Measurements from ENCODE around the gene PDGFC.

DNA sequence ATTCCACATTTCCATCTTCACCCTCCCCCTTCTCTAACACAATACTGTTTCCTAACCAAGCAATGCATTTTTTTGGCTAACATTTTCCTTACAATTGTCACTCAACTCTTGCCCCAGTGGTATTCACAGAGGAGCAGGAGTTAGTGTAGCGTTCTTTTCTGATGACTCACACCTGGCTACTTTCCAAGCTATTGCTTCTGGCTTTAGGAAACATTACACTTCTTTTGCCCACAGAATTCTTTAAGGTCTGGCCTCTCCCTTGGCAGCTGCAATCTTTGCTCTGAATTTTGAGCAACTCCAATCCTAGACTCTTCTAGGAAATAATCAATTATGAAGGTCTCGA lies 27.5 kb upstream of the PDGFC start:
- TF ChIP-seq ZNF671 (CRISPR knock-in tag; IDR thresholded peaks at IDR 0.05) (no peak), GABPB1 (CRISPR knock-in tag; IDR thresholded peaks at IDR 0.05) (no peak), ESRRA (CRISPR knock-in tag; IDR thresholded peaks at IDR 0.05; ENCODE audit: borderline replicate concordance) (no peak), NR1H2 (CRISPR knock-in tag; IDR thresholded peaks at IDR 0.05) (no peak), ATF1 (CRISPR knock-in tag; IDR thresholded peaks at IDR 0.05) (no peak), HMGA2 (CRISPR knock-in tag; IDR thresholded peaks at IDR 0.05) (no peak)
- TF ChIP-seq, protein P1, sequence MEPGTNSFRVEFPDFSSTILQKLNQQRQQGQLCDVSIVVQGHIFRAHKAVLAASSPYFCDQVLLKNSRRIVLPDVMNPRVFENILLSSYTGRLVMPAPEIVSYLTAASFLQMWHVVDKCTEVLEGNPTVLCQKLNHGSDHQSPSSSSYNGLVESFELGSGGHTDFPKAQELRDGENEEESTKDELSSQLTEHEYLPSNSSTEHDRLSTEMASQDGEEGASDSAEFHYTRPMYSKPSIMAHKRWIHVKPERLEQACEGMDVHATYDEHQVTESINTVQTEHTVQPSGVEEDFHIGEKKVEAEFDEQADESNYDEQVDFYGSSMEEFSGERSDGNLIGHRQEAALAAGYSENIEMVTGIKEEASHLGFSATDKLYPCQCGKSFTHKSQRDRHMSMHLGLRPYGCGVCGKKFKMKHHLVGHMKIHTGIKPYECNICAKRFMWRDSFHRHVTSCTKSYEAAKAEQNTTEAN (CRISPR knock-in tag; IDR thresholded peaks at IDR 0.05) = no peak
- TF ChIP-seq, protein P2, sequence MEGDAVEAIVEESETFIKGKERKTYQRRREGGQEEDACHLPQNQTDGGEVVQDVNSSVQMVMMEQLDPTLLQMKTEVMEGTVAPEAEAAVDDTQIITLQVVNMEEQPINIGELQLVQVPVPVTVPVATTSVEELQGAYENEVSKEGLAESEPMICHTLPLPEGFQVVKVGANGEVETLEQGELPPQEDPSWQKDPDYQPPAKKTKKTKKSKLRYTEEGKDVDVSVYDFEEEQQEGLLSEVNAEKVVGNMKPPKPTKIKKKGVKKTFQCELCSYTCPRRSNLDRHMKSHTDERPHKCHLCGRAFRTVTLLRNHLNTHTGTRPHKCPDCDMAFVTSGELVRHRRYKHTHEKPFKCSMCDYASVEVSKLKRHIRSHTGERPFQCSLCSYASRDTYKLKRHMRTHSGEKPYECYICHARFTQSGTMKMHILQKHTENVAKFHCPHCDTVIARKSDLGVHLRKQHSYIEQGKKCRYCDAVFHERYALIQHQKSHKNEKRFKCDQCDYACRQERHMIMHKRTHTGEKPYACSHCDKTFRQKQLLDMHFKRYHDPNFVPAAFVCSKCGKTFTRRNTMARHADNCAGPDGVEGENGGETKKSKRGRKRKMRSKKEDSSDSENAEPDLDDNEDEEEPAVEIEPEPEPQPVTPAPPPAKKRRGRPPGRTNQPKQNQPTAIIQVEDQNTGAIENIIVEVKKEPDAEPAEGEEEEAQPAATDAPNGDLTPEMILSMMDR (IDR thresholded peaks at IDR 0.05) = no peak

Data from WTC11 (cell line).